Measurements from ENCODE around the gene FLACC1. TPM values are rescaled to one million over a fixed set of nuclear protein-coding genes. Genes with fewer than 3 reads are reported as not detected.
"Not testable (repeated sequence)": the region's sequence is repeated elsewhere in the genome, so short reads cannot be mapped to it uniquely, and the experiment has no call there.

The FLACC1 gene
- total and polyA plus RNA-seq, 9 of the 15 experiments (the other 6 are each of a cell fraction or from before 2014, with no cell fraction given) = 0.07 to 0.68 (median 0.22) TPM; not detected in 2

DNA sequence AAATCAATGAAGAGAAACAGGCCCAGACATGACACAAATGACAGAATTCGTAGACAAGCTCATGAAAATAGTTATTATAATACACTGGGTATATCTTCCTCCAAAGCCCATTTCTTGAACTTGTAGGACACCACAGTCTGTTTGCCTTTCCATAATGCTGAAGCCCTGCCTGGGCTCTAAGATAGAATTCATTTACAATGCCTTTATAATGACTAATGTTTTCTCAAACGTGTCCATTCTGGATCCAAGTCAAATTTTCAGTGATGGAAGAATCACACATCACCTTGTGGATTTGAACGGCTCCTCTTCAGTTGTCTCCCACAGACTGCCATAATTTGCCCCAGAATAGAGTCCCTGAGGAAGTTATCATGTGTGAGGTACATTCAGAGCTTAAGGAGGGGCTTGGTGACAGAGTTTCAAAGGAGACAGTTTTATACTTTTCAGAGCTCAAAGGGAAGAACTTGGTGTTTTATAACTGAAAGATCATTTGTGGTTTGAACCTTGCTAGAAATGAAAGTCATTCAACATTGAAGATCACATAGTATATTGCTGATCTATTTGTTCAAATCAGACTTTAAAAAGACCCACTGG lies 58.6 kb downstream of the FLACC1 start (continued):
- no peak for TF ChIP-seq ZNF165 (CRISPR knock-in tag; IDR thresholded peaks at IDR 0.05; ENCODE audit: borderline replicate concordance)
- TF ChIP-seq EWSR1 (IDR thresholded peaks at IDR 0.05; ENCODE audit: borderline replicate concordance, low read depth, partially characterized antibody) = no peak
- no peak for TF ChIP-seq EP400 (IDR thresholded peaks at IDR 0.05)
- no peak for TF ChIP-seq MTA2 (IDR thresholded peaks at IDR 0.05; ENCODE audit: low read depth)
- TF ChIP-seq ARNT (IDR thresholded peaks at IDR 0.05) = no peak

GRCh38 chr2:201290457-201291148 lies 66.5 kb downstream of the FLACC1 start:
- H3K9me3 ChIP-seq (replicated peaks; ENCODE audit: control insufficient read depth, insufficient read depth, low read depth, low read length); H3K79me2 ChIP-seq (ENCODE audit: control insufficient read depth, insufficient read depth, low read length); H4K20me1 ChIP-seq (replicated peaks; ENCODE audit: control insufficient read depth, insufficient read depth, low read length); H3K27ac ChIP-seq (ENCODE audit: extremely low read depth, low read depth, low read length); intact Hi-C loops (cut with micrococcal nuclease); H3K9ac ChIP-seq (ENCODE audit: insufficient read depth in 1 of 2, low read depth in 2 of 2, low read length in 2 of 2); ATAC-seq; H3K4me3 ChIP-seq; H3K27me3 ChIP-seq (ENCODE audit: control insufficient read depth in 2 of 2, insufficient read depth in 2 of 2, low read length in 2 of 2); FAIRE-seq; BruUV-seq (replicated peaks); in situ Hi-C loops (cut with MboI); POLR2A ChIA-PET; H2AFZ ChIP-seq (ENCODE audit: low read depth, low read length); CTCF ChIA-PET (ENCODE audit: low intra/inter-chr PET ratio); H3K4me1 ChIP-seq (replicated peaks in 1 of 2; ENCODE audit: control insufficient read depth in 2 of 2, insufficient read depth in 2 of 2, low read length in 2 of 2); H3K9me1 ChIP-seq (ENCODE audit: control insufficient read depth, insufficient read depth, low read length); DNase-seq (ENCODE audit: extremely low read depth in 1 of 4, low spot score in 3 of 4); H3K4me2 ChIP-seq (ENCODE audit: insufficient read depth, low read length): not testable (repeated sequence)
- H3K36me3 ChIP-seq (ENCODE audit: control insufficient read depth, insufficient read depth, low read length) = peaks cover 29% of the 10 kb centered on the region; the same call in 2 of the 3 replicates
- 89% methylated on average over 14 of the region's 15 CpGs for WGBS (ENCODE audit: insufficient coverage, low coverage, missing lambda C conversion rate)
